Hepatocyte (in vitro differentiated cells): ENCODE results near the gene PAQR7. TPM values are rescaled to one million over a fixed set of nuclear protein-coding genes. Genes with fewer than 3 reads are reported as not detected.

Source experiments
- DNase-seq: peaks from one replicate; pipeline ENCODE4 v3.0.0-alpha.2; 2016; ENCODE audit warnings: low spot score
- H2AFZ ChIP-seq: fragments of 200-600 bp; sonication (generic); 2 replicates; pipeline ENCODE4 v1.6.0; 2016; ENCODE audit warnings: antibody characterized with exemption, mild to moderate bottlenecking
- H3K27ac ChIP-seq: fragments of 200-600 bp; sonication (generic); 2 replicates; pipeline ENCODE4 v1.5.1; 2016; ENCODE audit warnings: mild to moderate bottlenecking
- H3K27me3 ChIP-seq: fragments of 200-600 bp; sonication (generic); 2 replicates; pipeline ENCODE4 v1.6.1; 2016
- H3K36me3 ChIP-seq: fragments of 200-600 bp; sonication (generic); replicated peaks from 2 replicates; pipeline ENCODE4 v1.5.1; 2016; ENCODE audit warnings: low read depth; ENCODE audit not compliant: insufficient read depth
- H3K4me1 ChIP-seq: fragments of 200-600 bp; sonication (generic); 2 replicates; pipeline ENCODE4 v1.5.1; 2016; ENCODE audit warnings: mild to moderate bottlenecking, moderate library complexity; ENCODE audit not compliant: insufficient read depth
- H3K4me2 ChIP-seq: fragments of 200-600 bp; sonication (generic); 2 replicates; pipeline ENCODE4 v1.6.0; 2016
- H3K4me3 ChIP-seq: fragments of 200-600 bp; sonication (generic); 2 replicates; pipeline ENCODE4 v1.5.1; 2016; ENCODE audit warnings: mild to moderate bottlenecking
- H3K79me2 ChIP-seq: fragments of 200-600 bp; sonication (generic); 2 replicates; pipeline ENCODE4 v1.6.0; 2017; ENCODE audit warnings: mild to moderate bottlenecking
- H3K9me2 ChIP-seq: fragments of 200-600 bp; sonication (generic); replicated peaks from 2 replicates; pipeline ENCODE4 v1.6.0; 2017; ENCODE audit warnings: mild to moderate bottlenecking; ENCODE audit not compliant: insufficient read depth
- H3K9me3 ChIP-seq: fragments of 200-600 bp; sonication (generic); 2 replicates; pipeline ENCODE4 v1.5.1; 2016; ENCODE audit warnings: low read depth, mild to moderate bottlenecking
- H4K20me1 ChIP-seq: fragments of 200-600 bp; sonication (generic); 2 replicates; pipeline ENCODE4 v1.6.0; 2016; ENCODE audit warnings: mild to moderate bottlenecking; ENCODE audit not compliant: insufficient read depth, poor library complexity, severe bottlenecking
- EZH2 ChIP-seq: fragments of 200-600 bp; sonication (generic); IDR thresholded peaks from 2 replicates; pipeline ENCODE4 v1.6.1; 2016; ENCODE audit warnings: antibody characterized with exemption, mild to moderate bottlenecking, borderline replicate concordance
- EZH2phosphoT487 ChIP-seq: fragments of 200-600 bp; sonication (generic); IDR thresholded peaks from one replicate; pipeline ENCODE4 v1.6.1; 2018; ENCODE audit warnings: antibody characterized with exemption, mild to moderate bottlenecking, low read depth, moderate library complexity; ENCODE audit not compliant: unreplicated experiment, severe bottlenecking
- WGBS: methylation state at CpG from one replicate; pipeline ENCODE4 v1.1.6; 2016; ENCODE audit warnings: low lambda C conversion rate; ENCODE audit errors: missing lambda C conversion rate; 5-methylcytosine and 5-hydroxymethylcytosine counted together
- microRNA-seq: library from miRNA; unstranded; fragments of <30 nt; microRNA quantifications from one replicate; pipeline ENCODE4, GENCODE V29; 2017
- polyA plus RNA-seq: library from polyadenylated mRNA; unstranded; fragments of >200 nt; fragmentation: Nextera tagmentation; extraction: Ambion mirVana; gene quantifications from 2 replicates; pipeline ENCODE4 v1.2.1, GENCODE V29; 2016
- small RNA-seq: library from RNA; depleted of rRNA; stranded (forward); fragments of <200 nt; gene quantifications from one replicate; pipeline ENCODE3, GENCODE V24; 2014
- total RNA-seq: library from RNA; depleted of rRNA; stranded (reverse); fragments of >200 nt; gene quantifications from 2 replicates; pipeline ENCODE4 v1.2.3, GENCODE V29; 2014
- TF ChIP-seq, protein P1 (sequence below): fragments of 200-600 bp; sonication (generic); IDR thresholded peaks from 2 replicates; pipeline ENCODE4 v1.5.1; 2016; ENCODE audit warnings: antibody characterized with exemption, mild to moderate bottlenecking; ENCODE audit not compliant: poor library complexity

PAQR7 gene
- total and polyA plus RNA-seq, 2 experiments from 2014 or later, result 4.8 to 27.0 TPM

DNA sequence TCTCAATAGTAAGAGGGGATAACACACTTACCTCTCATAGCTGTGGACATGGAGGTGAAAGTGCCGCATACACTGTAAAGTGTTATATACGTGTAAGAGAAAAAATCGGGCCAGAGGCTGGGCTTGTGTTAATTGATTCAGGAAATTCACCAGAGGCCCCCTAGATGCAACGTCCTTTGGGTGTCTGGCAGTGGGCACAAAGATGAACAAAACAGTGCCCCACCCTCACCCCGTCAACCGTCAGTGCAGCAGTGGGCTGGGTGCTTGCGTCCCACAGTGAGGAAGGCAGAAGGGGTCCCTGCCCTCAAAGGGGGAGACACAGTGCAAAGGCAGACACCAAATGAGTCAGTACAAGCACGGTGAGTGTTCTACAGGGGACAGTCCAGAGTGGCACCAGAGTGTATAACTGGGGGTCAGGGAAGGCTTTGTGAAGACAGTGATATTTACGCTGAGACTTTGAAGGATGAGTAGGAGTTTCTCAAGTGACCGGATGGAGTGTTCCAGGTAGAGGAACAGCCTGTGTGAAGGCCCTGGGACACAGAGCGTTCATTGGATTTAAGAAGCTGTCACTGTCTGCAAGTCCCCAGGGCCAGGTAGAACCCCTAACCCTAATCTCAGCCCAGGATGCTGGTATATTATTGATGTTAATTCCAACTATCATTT is 62.3 kb downstream of the PAQR7 start:
- no peak for DNase-seq
- no peaks in the 10 kb centered on the region for H3K9me3 ChIP-seq
- no peak overlapping the region for H3K4me2 ChIP-seq
- WGBS, result 92% methylated on average over 11 of the region's 11 CpGs
- H3K79me2 ChIP-seq, result no peaks in the 10 kb centered on the region
- H4K20me1 ChIP-seq, result no peaks in the 10 kb centered on the region
- no peaks in the 10 kb centered on the region for H3K27me3 ChIP-seq
- peaks cover 6% of the 10 kb centered on the region for H3K4me1 ChIP-seq
- no peaks in the 10 kb centered on the region for H3K36me3 ChIP-seq
- no peaks in the 10 kb centered on the region for H3K9me2 ChIP-seq
- H3K4me3 ChIP-seq, result no peak overlapping the region
- no peak overlapping the region for H3K27ac ChIP-seq
- no peak overlapping the region for H2AFZ ChIP-seq
- TF ChIP-seq EZH2 (no peak), EZH2phosphoT487 (no peak)
- TF ChIP-seq, protein P1, sequence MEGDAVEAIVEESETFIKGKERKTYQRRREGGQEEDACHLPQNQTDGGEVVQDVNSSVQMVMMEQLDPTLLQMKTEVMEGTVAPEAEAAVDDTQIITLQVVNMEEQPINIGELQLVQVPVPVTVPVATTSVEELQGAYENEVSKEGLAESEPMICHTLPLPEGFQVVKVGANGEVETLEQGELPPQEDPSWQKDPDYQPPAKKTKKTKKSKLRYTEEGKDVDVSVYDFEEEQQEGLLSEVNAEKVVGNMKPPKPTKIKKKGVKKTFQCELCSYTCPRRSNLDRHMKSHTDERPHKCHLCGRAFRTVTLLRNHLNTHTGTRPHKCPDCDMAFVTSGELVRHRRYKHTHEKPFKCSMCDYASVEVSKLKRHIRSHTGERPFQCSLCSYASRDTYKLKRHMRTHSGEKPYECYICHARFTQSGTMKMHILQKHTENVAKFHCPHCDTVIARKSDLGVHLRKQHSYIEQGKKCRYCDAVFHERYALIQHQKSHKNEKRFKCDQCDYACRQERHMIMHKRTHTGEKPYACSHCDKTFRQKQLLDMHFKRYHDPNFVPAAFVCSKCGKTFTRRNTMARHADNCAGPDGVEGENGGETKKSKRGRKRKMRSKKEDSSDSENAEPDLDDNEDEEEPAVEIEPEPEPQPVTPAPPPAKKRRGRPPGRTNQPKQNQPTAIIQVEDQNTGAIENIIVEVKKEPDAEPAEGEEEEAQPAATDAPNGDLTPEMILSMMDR, result no peak

Small RNA genes lying within 50 kb of the gene (microRNA-seq; reads per million reads assigned to microRNA genes)
- not detected for gene MIR3917

Small RNA genes lying within 50 kb of the gene (small RNA-seq; reads per million reads assigned to genes)
- gene AL033528.1 (not detected), gene RF00019 (not detected), gene SNRPFP2 (not detected)

Other genes starting within 250 kb of the PAQR7 start
- 18.5 and 26.7 TPM in 2 replicates for gene SELENON, start 75.5 kb downstream of the PAQR7 start, total RNA-seq
- 37.7 and 39.5 TPM in 2 replicates for gene SELENON, start 75.5 kb downstream of the PAQR7 start, polyA plus RNA-seq
- gene MTFR1L, start 55.8 kb downstream of the PAQR7 start, total RNA-seq, result 59.5 and 62.6 TPM in 2 replicates
- gene MTFR1L, start 55.8 kb downstream of the PAQR7 start, polyA plus RNA-seq, result 90.7 and 103 TPM in 2 replicates
- gene AUNIP, start 16.3 kb downstream of the PAQR7 start, total RNA-seq, result 1.3 and 2.4 TPM in 2 replicates
- gene AUNIP, start 16.3 kb downstream of the PAQR7 start, polyA plus RNA-seq, result 0.41 and 2.4 TPM in 2 replicates
- gene STMN1, start 30.7 kb upstream of the PAQR7 start, total RNA-seq, result 91.6 and 104 TPM in 2 replicates
- gene STMN1, start 30.7 kb upstream of the PAQR7 start, polyA plus RNA-seq, result 338 and 395 TPM in 2 replicates
- 19.6 and 24.6 TPM in 2 replicates for gene PAFAH2, start 122.4 kb upstream of the PAQR7 start, total RNA-seq
- gene PAFAH2, start 122.4 kb upstream of the PAQR7 start, polyA plus RNA-seq, result 22.7 TPM in 2 replicates
- 0.17 and 0.84 TPM in 2 replicates for gene EXTL1, start 146.1 kb upstream of the PAQR7 start, total RNA-seq
- 1.3 and 1.6 TPM in 2 replicates for gene EXTL1, start 146.1 kb upstream of the PAQR7 start, polyA plus RNA-seq
- 1.8 and 6.6 TPM in 2 replicates for gene SLC30A2, start 170.4 kb upstream of the PAQR7 start, total RNA-seq
- 4.5 and 4.8 TPM in 2 replicates for gene SLC30A2, start 170.4 kb upstream of the PAQR7 start, polyA plus RNA-seq
- gene TRIM63, start 191.9 kb upstream of the PAQR7 start, total RNA-seq, result 2.9 and 5.7 TPM in 2 replicates
- gene TRIM63, start 191.9 kb upstream of the PAQR7 start, polyA plus RNA-seq, result 8.2 and 9.5 TPM in 2 replicates
- gene PDIK1L, start 236.1 kb upstream of the PAQR7 start, total RNA-seq, result 12.5 and 16.8 TPM in 2 replicates
- 2.6 and 4.4 TPM in 2 replicates for gene PDIK1L, start 236.1 kb upstream of the PAQR7 start, polyA plus RNA-seq